ENCODE results near the gene NCAPH2. TPM values are rescaled to one million over a fixed set of nuclear protein-coding genes. Genes with fewer than 3 reads are reported as not detected.
A peak's percentile ranks its signal among the peaks of the same experiment; 100 is the strongest.

NCAPH2 gene
- total and polyA plus RNA-seq, 8 donors = 41.6 to 52.9 (median 45.1) TPM

- Histone ChIP-seq H3K27ac (peak overlapping the region; percentile 69 to 87), H3K4me1 (peaks cover 17 to 30% of the 10 kb centered on the region in 2 donors), H3K9me3 (no peaks in the 10 kb centered on the region), H3K36me3 (peaks cover 0 to 40% of the 10 kb centered on the region in 2 donors), H3K27me3 (no peaks in the 10 kb centered on the region), H3K4me3 (peak overlapping the region; percentile 88 to 90)
- no peak for TF ChIP-seq CTCF (IDR thresholded peaks at IDR 0.05)
- intact Hi-C loops (cut with DNase I) = loop anchor here in 1 of 2 donors (10.0 kb wide), 1 partner anchor 88 kb away; no protein-coding TSS in a partner anchor
- ATAC-seq = peak; percentile 1
- DNase-seq = peak in 2 of 4 donors; percentile 54 to 80
Measured at GRCh38 chr22:50506611-50507420, 1.2 kb upstream of the NCAPH2 start.

GRCh38 chr22:50507421-50507990, 518 bp upstream of the NCAPH2 start, which contains the start of gene LMF2:
Gene LMF2, minus strand, starts transcription at chr22:50507702. Its CDS starts 27 bp downstream, at chr22:50507675.
- intact Hi-C loops (cut with DNase I) = loop anchor here in 1 of 2 donors (10.0 kb wide), 1 partner anchor 87 kb away; no protein-coding TSS in a partner anchor
- Histone ChIP-seq H3K4me3 (peak within 1 kb of the TSS; percentile 88 to 90), H3K27ac (peak within 1 kb of the TSS; percentile 82 to 90), H3K9me3 (no peaks in the 10 kb centered on the region), H3K27me3 (no peaks in the 10 kb centered on the region), H3K36me3 (peaks cover 0 to 33% of the 10 kb centered on the region in 2 donors), H3K4me1 (peaks cover 17 to 35% of the 10 kb centered on the region in 2 donors)
- TF ChIP-seq CTCF (IDR thresholded peaks at IDR 0.05) = no peak
- DNase-seq (peak in 2 of 4 donors; percentile 92 to 99), ATAC-seq (peak; percentile 80)

GRCh38 chr22:50508897-50509296, 873 bp downstream of the NCAPH2 start:
- peaks cover 0 to 20% of the 10 kb centered on the region in 2 donors for H3K36me3 ChIP-seq
- ATAC-seq = no peak
- TF ChIP-seq CTCF (IDR thresholded peaks at IDR 0.05) = no peak
- no peaks in the 10 kb centered on the region for H3K27me3 ChIP-seq
- peak overlapping the region; percentile 82 to 90 for H3K27ac ChIP-seq
- DNase-seq = no peak
- intact Hi-C loops (cut with DNase I) = loop anchor here in 1 of 2 donors (10.0 kb wide), 1 partner anchor 86 kb away; no protein-coding TSS in a partner anchor
- no peaks in the 10 kb centered on the region for H3K9me3 ChIP-seq
- H3K4me1 ChIP-seq = peaks cover 17 to 36% of the 10 kb centered on the region in 2 donors
- peak overlapping the region; percentile 72 to 78 for H3K4me3 ChIP-seq

GRCh38 chr22:50513175-50513574, 5.2 kb downstream of the NCAPH2 start:
- intact Hi-C loops (cut with DNase I) = no loop called here
- H3K36me3 ChIP-seq = peaks cover 0 to 29% of the 10 kb centered on the region in 2 donors
- H3K4me3 ChIP-seq = no peak overlapping the region
- DNase-seq = no peak
- no peak for TF ChIP-seq CTCF (IDR thresholded peaks at IDR 0.05)
- peaks cover 10 to 19% of the 10 kb centered on the region in 2 donors for H3K4me1 ChIP-seq
- no peak for ATAC-seq
- H3K27me3 ChIP-seq = no peaks in the 10 kb centered on the region
- H3K9me3 ChIP-seq = no peaks in the 10 kb centered on the region
- no peak overlapping the region for H3K27ac ChIP-seq

- Histone ChIP-seq H3K4me1 (peaks cover 0 to 6% of the 10 kb centered on the region in 2 donors), H3K27ac (no peak overlapping the region), H3K9me3 (no peaks in the 10 kb centered on the region), H3K27me3 (no peaks in the 10 kb centered on the region), H3K36me3 (peaks cover 0 to 58% of the 10 kb centered on the region in 2 donors), H3K4me3 (no peak overlapping the region)
- ATAC-seq (no peak), DNase-seq (no peak)
- no peak for TF ChIP-seq CTCF (IDR thresholded peaks at IDR 0.05)
- intact Hi-C loops (cut with DNase I) = no loop called here
Measured at GRCh38 chr22:50516068-50516467, 8.0 kb downstream of the NCAPH2 start.

Measured in left lung (tissue), 10 donors.